IPS-11a (cell line): ENCODE measurements around the gene TAF7.
"Not testable (repeated sequence)": the region's sequence is repeated elsewhere in the genome, so short reads cannot be mapped to it uniquely, and the experiment has no call there.

Source experiments
- H3K4me3 ChIP-seq: one replicate; pipeline ENCODE4 v1.5.1; 2013; ENCODE audit warnings: low read depth, low read length, control low read depth

TAF7 gene

DNA sequence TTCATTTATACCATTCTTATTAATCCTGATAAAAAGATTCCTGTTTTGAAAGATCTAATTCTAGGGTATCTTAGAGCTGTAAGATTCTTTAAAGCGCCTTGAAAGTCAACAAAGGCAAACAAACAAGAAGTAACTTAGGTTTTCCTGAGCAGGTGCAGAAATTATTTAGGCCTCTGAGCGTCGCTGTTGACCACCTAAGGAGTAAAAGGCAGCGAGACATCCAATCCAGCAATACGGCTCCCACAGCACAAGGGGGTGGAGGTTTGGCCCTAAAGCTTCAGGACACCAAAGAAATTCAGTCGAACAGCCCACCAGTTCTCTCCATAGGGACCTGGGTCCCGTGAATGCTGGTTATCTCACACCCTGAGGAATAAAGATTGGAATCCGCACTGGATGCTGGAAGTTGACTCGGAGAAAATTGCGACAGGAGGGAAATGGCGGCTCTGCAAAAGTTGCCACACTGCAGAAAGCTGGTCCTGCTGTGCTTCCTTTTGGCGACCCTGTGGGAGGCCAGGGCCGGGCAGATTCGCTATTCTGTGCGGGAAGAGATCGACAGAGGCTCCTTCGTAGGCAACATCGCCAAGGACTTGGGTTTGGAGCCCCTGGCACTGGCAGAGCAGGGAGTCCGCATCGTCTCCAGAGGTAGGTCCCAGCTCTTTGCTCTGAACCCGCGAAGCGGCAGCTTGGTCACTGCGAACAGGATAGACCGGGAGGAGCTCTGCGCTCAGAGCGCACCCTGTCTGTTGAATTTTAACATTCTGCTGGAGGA, 18.1 kb upstream of the TAF7 start, which contains the start of gene PCDHGA2:
PCDHGA2 (plus strand) TSS at position 223 of the 769 bp plus-strand sequence.
- H3K4me3 ChIP-seq = no peak within 1 kb of the TSS

DNA sequence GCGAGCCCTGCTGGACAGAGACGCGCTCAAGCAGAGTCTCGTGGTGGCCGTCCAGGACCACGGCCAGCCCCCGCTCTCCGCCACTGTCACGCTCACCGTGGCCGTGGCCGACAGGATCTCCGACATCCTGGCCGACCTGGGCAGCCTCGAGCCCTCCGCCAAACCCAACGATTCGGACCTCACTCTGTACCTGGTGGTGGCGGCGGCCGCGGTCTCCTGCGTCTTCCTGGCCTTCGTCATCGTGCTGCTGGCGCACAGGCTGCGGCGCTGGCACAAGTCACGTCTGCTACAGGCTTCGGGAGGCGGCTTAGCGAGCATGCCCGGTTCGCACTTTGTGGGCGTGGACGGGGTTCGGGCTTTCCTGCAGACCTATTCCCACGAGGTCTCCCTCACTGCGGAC, 12.0 kb upstream of the TAF7 start:
- H3K4me3 ChIP-seq = not testable (repeated sequence)

DNA sequence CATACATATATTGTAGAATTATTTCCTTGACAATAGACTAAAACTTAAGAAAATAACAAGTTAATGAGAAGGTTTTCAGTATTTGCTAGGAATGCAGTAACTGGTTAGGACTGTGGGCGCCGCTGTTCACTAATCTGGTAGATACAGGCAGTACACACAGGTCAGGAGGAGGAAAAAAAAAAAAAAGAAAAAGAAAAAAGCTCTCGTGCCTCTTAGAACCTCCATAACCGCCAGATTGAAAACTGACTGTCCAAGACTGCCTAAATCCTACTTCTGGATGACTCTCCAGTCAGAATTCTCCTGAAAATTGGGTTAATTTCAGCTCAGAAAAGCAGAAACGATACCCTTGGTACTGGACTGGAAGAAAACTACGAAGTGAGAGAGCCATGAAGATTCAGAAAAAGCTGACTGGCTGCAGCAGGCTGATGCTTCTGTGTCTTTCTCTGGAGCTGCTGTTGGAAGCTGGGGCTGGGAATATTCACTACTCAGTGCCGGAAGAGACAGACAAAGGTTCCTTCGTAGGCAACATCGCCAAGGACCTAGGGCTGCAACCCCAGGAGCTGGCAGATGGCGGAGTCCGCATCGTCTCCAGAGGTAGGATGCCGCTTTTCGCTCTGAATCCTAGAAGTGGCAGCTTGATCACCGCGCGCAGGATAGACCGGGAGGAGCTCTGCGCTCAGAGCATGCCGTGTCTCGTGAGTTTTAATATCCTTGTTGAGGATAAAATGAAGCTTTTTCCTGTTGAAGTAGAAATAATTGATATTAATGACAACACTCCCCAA, 9.9 kb upstream of the TAF7 start, which contains the start of gene PCDHGA1:
PCDHGA1 (plus strand) TSS at position 216 of the 782 bp plus-strand sequence.
- H3K4me3 ChIP-seq = no peak within 1 kb of the TSS

DNA sequence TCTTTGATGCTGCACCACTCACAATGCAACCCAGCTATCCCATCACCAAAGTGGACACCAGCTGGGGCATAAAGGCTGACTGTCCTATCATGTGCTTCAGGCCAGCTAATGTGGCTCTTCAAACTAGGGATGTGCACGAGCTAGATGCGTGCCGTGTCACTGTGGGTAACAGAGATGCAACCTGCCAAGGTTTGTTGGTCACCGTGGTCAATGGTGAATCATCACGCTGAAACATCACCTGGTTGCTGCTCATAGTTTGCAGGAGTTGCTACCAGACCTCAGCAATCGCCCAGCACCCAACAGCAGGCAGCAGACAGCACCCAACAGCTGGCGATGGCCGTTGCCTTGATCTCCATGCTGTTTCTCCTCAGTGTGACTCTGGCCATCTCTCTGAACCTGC, 7.6 kb upstream of the TAF7 start:
- no peak overlapping the region for H3K4me3 ChIP-seq

DNA sequence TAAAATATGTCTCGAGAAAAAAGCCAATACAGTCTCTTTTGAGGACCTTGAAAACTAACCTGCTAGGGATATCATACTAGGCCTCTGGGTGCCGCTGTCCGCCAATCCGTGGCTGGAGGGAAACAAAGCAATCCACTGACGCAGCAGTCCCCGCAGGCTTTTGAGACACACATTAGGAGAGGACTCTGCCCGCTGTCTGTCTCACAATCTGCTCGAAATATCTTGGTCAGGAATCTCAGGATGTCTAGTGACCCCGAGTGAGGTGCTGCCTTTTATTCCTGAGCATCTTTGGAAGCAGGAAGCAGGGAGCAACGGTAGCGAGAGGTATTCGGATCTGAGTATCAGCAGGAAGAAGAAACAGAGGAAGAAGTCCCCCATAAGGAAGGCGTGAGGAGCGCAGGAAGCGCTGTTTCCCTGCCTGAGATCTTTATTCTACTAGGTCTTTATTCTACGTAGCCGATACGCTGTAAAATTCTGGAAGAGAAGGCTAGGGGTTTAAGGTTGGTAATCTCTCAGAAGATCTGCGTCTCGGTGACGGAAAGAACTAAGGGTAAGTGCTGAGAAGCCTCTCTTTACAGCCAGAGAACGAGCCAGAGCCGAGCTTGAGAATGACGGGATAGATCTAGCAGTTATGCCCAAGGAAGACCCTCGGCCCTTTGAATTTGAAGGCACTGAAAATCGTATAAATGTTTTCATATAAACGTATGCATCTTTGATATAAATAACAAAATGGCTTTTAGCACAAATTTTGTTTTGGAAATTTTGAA, 5.7 kb upstream of the TAF7 start:
- peak overlapping the region; percentile 54 for H3K4me3 ChIP-seq

DNA sequence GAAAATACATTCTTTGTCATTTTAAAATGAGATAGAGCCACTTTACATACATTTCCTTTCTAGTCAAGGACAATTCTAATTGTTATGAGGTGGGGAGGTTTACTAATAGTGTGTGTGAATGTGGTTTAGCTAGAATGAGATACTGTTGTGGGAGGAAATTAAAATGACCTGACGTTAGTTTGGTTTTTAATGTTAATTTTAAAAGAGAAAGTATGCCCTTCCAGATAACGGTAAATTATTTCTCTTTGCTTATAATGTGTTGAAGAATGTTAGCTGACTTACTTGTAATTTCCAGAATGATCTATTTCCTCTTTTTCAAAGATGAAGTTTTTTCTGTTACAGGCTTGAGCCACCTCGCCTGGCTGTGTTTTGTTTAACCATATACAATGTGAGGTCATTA, 1.7 kb upstream of the TAF7 start:
- no peak overlapping the region for H3K4me3 ChIP-seq

DNA sequence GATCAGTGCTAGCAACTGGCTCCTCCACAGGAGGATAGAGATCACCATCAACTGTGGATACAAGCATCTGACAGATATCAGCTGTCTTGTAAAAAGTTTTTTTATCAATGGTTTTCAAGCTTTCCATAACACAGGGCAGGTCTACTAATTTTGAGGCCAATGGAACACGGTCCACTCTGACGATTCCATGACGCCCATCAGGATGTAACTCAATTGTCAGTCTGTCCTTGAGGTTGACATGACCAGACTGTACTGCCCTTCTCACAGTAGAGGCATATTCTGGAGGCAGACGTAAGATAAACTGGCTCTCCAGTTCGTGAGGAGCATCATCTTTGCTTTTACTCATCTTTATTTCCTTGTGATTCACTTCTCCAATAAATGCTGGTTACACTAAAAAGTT, 885 bp downstream of the TAF7 start:
- peak overlapping the region; percentile 95 for H3K4me3 ChIP-seq

DNA sequence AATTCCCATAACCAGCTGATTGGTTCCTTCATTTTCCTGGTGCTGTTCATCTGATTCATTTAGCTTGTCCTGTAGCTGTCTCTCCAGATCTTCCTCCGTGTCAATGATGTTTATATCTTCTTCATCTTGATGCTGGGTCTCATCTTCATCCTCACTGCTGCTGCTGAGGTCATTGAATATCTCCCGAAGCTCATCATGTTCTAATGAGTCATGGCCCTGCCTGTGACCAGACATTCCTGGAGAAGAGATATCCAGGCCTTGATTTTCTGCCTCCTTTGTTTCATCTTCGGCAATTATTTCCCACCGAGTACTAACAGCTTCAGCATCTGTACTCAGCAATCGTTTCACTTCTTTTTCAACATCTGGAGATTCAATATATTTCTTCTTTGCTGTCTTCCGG, 1.4 kb downstream of the TAF7 start:
- H3K4me3 ChIP-seq = no peak overlapping the region

DNA sequence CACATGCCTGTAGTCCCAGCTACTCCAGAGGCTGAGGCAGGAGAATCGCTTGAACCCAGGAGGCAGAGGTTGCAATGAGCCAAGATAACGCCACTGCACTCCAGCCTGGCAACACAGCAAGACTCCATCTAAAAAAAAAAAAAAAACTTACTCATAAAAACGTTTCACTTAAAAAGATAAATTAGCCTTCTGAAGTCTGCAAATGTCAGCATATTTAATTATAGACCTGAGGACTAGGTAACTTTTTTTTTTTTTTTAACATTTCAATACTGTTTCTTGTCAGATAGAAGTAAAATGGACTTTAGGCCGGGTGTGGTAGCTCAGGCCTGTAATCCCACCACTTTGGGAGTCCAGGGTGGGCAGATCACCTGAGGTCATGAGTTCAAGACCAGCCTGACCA, 3.6 kb downstream of the TAF7 start:
- H3K4me3 ChIP-seq = not testable (repeated sequence)

DNA sequence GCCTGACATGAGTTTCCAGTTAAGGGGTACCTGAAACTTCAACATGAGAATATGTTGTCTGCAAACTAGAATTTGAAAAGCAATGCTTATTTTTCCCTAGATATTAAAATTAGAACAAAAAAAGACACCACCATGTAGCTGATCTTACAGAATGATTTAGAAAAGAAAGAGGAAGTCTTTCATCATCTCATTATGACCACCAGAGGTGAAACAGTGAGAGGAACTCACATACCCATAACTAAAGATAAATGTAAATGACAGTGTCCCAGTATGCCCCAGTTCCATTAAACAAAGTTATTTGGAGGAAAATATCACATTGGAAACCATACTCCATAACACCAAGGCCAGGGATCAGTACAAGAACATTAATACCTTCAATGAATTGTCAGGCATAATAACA, 6.9 kb downstream of the TAF7 start:
- no peak overlapping the region for H3K4me3 ChIP-seq

DNA sequence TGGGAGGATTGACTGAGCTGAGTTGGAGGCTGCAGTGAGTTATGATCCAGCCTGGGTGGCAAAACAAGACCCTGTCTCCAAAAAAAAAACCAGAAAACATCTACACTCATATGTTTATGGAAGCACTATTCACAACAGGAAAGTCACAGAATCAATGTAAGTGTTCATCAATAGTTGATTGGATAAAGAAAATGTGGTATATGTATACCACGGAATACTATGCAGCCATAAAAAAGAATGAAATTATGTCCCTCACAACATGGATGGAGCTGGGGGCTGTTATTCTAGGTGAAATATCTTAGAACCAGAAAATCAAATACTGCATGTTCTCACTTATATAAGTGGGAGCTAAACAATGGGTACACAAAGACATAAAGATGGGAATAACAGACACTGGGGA, 14.0 kb downstream of the TAF7 start:
- no peak overlapping the region for H3K4me3 ChIP-seq

DNA sequence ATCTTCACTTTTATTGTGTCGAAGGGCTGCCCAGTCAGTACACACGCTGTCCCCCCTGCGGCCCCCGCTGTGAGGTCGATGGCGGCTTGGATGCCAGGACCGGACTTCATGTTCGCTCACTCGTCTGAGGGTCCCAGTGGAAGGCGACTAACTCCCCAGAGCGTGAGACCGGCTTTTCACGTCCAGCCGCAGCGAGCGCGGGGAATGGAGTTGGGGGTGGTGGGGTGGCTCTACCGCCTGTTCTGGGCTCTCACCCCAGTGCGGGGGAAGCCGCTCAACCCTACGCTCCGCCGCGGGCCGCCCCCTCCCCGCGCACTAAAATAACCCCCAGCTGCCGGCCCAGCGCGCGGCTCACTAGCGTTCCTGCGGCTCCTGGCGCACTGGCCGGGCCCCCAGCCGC, 16.8 kb downstream of the TAF7 start, which contains the start of gene SLC25A2:
SLC25A2 (minus strand) TSS at position 294 of the 400 bp plus-strand sequence; CDS start at position 110, 184 bp downstream.
- H3K4me3 ChIP-seq = no peak within 1 kb of the TSS

DNA sequence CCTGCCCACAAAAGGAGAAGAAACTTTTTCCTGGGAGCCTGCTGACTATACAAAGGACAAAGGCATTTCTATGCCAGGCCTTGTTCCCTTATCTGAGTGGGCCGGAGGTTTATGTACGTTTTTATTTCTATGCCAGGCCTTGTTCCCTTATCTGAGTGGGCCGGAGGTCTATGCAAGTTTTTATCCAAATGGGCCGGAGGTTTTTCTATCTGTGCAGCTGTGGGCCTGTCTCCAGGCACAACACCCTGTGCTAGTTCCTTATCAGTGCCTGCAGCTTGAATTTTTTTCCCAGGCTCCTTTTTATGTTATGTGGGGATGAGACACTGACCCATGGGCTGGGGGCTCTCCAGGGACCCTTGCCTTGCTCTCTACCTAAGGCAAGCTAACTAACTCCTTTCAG, 22.2 kb downstream of the TAF7 start:
- no peak overlapping the region for H3K4me3 ChIP-seq

DNA sequence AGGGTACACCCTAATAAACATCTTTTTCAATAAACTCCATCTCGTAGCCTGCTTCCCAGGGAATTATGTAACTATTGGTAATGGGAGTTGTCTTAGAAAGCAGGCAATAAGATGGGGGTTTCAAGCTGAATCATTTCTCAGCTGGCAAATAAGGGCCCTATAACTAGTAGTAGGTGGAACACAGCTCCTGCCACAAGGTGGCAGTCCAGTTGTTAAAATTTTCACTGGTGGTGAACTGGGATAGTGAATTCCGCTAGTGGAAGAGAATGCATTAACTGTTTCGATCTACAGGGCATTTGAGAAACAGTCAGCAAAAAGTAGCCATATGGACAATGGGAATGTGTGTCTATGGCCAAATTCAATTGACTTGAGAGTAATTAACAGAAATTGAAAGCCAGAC, 47.7 kb downstream of the TAF7 start:
- no peak overlapping the region for H3K4me3 ChIP-seq

DNA sequence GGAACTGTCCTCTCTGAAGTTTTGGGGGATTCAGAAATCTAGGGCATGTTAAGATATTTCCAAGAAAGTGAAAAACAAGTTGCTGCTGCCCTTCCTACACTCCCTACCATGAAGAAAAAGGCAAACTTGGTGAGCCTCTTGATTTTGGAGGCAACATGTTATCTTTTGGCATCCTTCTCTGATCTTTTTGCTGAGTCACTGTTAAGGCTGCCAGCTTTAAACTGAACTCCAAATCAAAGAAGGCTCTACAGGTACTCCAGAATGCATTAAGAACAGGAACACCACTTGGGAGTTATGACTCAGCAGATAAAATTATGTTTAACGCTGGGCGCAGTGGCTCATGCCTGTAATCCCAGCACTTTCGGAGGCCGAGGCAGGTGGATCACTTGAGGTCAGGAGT, 51.4 kb downstream of the TAF7 start:
- H3K4me3 ChIP-seq = no peak overlapping the region
